Calu3 (cell line): Measurements from ENCODE around the gene MTTP. TPM values are rescaled to one million over a fixed set of nuclear protein-coding genes. Genes with fewer than 3 reads are reported as not detected.

Experiments
- BruUV-seq: library from RNA; stranded (reverse); fragments of 400-500 nt; replicated peaks from 2 replicates; lab custom pipeline; 2021; lab: Mats Ljungman, UMichigan
- CTCF ChIA-PET: fragments of 300-600 bp; sonication (Branson Sonifier 250); formaldehyde crosslinking; loops from one replicate; lab custom pipeline; 2022; ENCODE audit warnings: antibody characterized with exemption; lab: Charles Lee
- DNase-seq: peaks from one replicate; pipeline ENCODE4 v3.0.0; 2022
- H3K27ac Mint-ChIP-seq: one replicate; pipeline ENCODE4 v1.8.0; 2022; ENCODE audit warnings: mixed read lengths; ENCODE audit not compliant: unreplicated experiment
- H3K27me3 Mint-ChIP-seq: one replicate; pipeline ENCODE4 v1.8.0; 2022; ENCODE audit warnings: mixed read lengths; ENCODE audit not compliant: unreplicated experiment
- H3K36me3 Mint-ChIP-seq: one replicate; pipeline ENCODE4 v1.8.0; 2022; ENCODE audit warnings: mild to moderate bottlenecking, moderate library complexity, mixed read lengths; ENCODE audit not compliant: insufficient read depth, unreplicated experiment
- H3K4me1 Mint-ChIP-seq: one replicate; pipeline ENCODE4 v1.8.0; 2022; ENCODE audit warnings: mild to moderate bottlenecking, low read depth, mixed read lengths; ENCODE audit not compliant: unreplicated experiment
- H3K4me3 Mint-ChIP-seq: one replicate; pipeline ENCODE4 v1.8.0; 2022; ENCODE audit warnings: mild to moderate bottlenecking, low read depth, moderate library complexity, mixed read lengths; ENCODE audit not compliant: unreplicated experiment
- H3K9me3 Mint-ChIP-seq: one replicate; pipeline ENCODE4 v1.8.0; 2022; ENCODE audit warnings: low read depth, mixed read lengths; ENCODE audit not compliant: unreplicated experiment
- CTCF ChIP-seq: fragments of 200-600 bp; IDR thresholded peaks from one replicate; pipeline ENCODE4 v1.8.0; 2022; ENCODE audit warnings: antibody characterized with exemption; ENCODE audit not compliant: unreplicated experiment
- intact Hi-C: fragments of 100-400 bp; cut with micrococcal nuclease; formaldehyde crosslinking; loops from one replicate; pipeline ENCODE4 v1.10.0; 2022; ENCODE audit not compliant: unreplicated experiment
- total RNA-seq: library from RNA; stranded (reverse); gene quantifications from 2 replicates; pipeline ENCODE4 v1.2.3, GENCODE V29; 2022

The MTTP gene
- total RNA-seq, 1 experiment from 2014 or later = not detected

GRCh38 chr4:99652596-99653436 lies 78.2 kb downstream of the MTTP start:
- no TSS peak for BruUV-seq
- Mint-ChIP-seq H3K36me3 (no peaks in the 10 kb centered on the region), H3K4me3 (no peak overlapping the region), H3K27ac (no peak overlapping the region), H3K4me1 (peaks cover 7% of the 10 kb centered on the region), H3K9me3 (no peaks in the 10 kb centered on the region), H3K27me3 (no peaks in the 10 kb centered on the region)
- intact Hi-C loops = no loop called here
- CTCF ChIA-PET = no interaction called here
- no peak for TF ChIP-seq CTCF
- no peak for DNase-seq

- peaks cover 7% of the 10 kb centered on the region for H3K4me1 Mint-ChIP-seq
- H3K27me3 Mint-ChIP-seq = no peaks in the 10 kb centered on the region
- no peak for DNase-seq
- TF ChIP-seq CTCF = no peak
- H3K36me3 Mint-ChIP-seq = no peaks in the 10 kb centered on the region
- intact Hi-C loops = no loop called here
- no TSS peak for BruUV-seq
- no peaks in the 10 kb centered on the region for H3K9me3 Mint-ChIP-seq
- CTCF ChIA-PET = no interaction called here
- no peak overlapping the region for H3K27ac Mint-ChIP-seq
- H3K4me3 Mint-ChIP-seq = no peak overlapping the region
Measured at GRCh38 chr4:99653916-99654315, 79.3 kb downstream of the MTTP start.

- Mint-ChIP-seq H3K27ac (no peak overlapping the region), H3K27me3 (no peaks in the 10 kb centered on the region), H3K4me1 (peaks cover 7% of the 10 kb centered on the region), H3K4me3 (no peak overlapping the region), H3K36me3 (no peaks in the 10 kb centered on the region), H3K9me3 (no peaks in the 10 kb centered on the region)
- DNase-seq = no peak
- TF ChIP-seq CTCF = no peak
- intact Hi-C loops = no loop called here
- CTCF ChIA-PET = no interaction called here
- BruUV-seq = no TSS peak
Measured at GRCh38 chr4:99654361-99654761, 79.7 kb downstream of the MTTP start.

- BruUV-seq = no TSS peak
Measured at GRCh38 chr4:99655308-99656081, 80.9 kb downstream of the MTTP start.

More at GRCh38 chr4:99655308-99656081, 80.9 kb downstream of the MTTP start:
- CTCF ChIA-PET = no interaction called here
- intact Hi-C loops = no loop called here
- peak; percentile 33 for DNase-seq
- Mint-ChIP-seq H3K4me3 (no peak overlapping the region), H3K4me1 (peaks cover 7% of the 10 kb centered on the region), H3K9me3 (no peaks in the 10 kb centered on the region), H3K27ac (no peak overlapping the region), H3K27me3 (no peaks in the 10 kb centered on the region), H3K36me3 (no peaks in the 10 kb centered on the region)
- no peak for TF ChIP-seq CTCF
